GM18517 (cell line): ENCODE data around the gene C1QTNF9.
"Not testable (repeated sequence)": the region's sequence is repeated elsewhere in the genome, so short reads cannot be mapped to it uniquely, and the experiment has no call there.

ENCODE experiments used
- ATAC-seq: cut with Tn5 transposase; IDR thresholded peaks from one replicate; pipeline ENCODE4 v1.9.1; 2021; ENCODE audit warnings: mild to moderate bottlenecking, moderate library complexity; ENCODE audit not compliant: unreplicated experiment

The C1QTNF9 gene

GRCh38 chr13:24281188-24282008 lies 28.0 kb upstream of the C1QTNF9 start:
- no peak for ATAC-seq

- no peak for ATAC-seq
Observed at GRCh38 chr13:24282256-24282655, 27.1 kb upstream of the C1QTNF9 start.

DNA sequence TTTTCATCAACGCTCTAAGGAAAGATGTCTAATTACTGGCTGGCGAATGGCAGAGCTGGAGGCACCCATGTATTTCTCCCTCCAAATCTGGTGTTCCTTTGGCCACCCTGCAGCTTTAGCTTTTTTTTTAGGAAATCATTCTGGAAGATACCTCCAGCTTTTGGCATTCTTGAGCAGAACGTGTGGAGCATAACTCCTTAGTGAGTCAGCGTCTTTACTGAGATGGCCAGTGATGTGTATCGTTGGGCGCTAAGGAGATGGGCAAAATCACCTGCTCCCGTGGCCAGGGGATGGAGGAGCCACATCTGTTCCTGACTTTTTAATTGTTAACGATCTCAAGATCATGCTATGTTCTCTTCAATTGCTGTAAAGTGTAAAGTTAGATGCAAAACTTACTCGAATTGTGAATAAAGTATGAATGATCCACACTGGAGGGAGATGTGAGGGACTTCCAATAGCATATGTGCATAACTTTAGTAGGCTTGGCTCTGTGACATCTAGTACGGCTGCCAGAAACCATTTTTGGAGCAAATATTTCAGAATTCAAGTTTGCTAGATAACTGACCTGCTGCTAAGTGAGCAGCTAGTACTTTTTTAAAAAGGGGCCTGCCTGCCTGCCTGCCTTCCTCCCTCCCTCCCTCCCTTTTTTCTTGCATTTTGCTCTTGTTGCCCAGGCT lies 24.4 kb upstream of the C1QTNF9 start:
- ATAC-seq: no peak

- ATAC-seq: no peak
Observed at GRCh38 chr13:24286624-24287023, 22.8 kb upstream of the C1QTNF9 start.

GRCh38 chr13:24287748-24288287 lies 21.6 kb upstream of the C1QTNF9 start:
- no peak for ATAC-seq

- no peak for ATAC-seq
Observed at GRCh38 chr13:24288870-24289269, 20.5 kb upstream of the C1QTNF9 start.

- no peak for ATAC-seq
Observed at GRCh38 chr13:24290280-24290932, 19.0 kb upstream of the C1QTNF9 start.

DNA sequence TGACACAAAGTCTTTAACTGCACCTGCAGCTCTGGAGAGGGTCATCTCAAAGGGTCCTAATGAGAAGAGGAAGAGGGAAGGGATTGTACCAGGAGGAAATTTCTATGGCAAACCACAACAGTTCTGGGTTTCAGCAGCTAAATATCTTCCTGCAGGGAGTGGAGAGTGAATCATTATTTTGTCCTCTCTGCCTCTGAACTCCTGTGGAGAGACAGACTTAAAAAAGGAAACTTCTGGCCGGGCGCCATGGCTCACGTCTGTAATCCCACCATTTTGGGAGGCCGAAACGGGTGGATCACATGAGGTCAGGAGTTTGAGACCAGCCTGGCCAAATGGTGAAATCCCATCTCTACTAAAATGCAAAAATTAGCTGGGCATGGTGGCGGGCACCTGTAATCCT lies 16.9 kb upstream of the C1QTNF9 start:
- no peak for ATAC-seq

- no peak for ATAC-seq
Observed at GRCh38 chr13:24293746-24294145, 15.6 kb upstream of the C1QTNF9 start.

DNA sequence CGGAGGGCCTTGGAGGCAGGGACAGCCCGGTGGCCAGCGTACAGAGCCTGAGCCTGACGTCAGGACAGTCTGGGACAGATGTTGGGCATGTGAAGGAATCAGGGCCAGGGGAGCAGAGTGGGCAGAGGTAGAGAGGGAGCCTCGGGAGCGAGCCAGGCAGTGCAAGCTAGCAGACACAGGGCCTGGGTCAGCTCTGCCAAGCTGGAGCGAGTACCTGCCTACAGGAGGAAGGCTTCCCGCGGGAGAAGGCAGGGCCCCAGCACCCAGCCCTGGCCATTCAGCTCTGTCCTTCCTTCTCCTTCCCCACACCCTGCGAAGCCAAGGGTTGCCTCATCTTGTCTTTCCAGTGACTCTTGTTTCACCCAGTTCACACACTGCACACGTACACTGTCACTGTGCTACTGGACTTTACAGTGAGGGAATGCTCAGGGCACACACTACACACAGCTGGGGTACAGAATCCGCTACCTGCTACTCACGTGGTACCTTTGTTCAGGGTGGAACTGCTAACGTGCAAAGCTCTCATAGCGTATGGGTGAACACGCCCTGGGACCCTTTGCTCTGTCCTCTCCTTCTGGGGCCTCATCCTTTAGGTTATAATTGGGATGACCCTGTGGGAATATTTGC lies 9.8 kb upstream of the C1QTNF9 start:
- ATAC-seq: no peak

GRCh38 chr13:24301434-24301833 lies 7.9 kb upstream of the C1QTNF9 start:
- no peak for ATAC-seq

DNA sequence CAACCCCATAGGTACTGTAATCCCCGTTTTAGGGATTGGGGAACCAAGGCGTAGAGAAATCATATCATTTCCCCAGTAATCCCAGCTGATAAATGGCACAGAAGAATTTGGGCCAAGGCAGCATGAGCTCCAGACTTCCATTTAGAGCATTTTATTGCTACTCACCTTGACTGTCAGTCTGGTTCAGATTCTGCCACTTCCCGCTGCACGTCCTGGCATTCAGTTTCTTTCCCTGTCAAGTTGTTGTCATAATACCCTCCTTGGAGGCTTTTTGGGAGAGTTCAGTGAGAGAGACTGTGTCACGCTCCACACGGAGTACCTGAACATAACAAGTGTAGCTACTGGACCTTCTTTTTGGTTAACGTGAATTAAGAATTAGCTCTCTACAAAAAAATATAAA lies 7.5 kb upstream of the C1QTNF9 start:
- ATAC-seq: no peak

GRCh38 chr13:24304620-24305019 lies 4.8 kb upstream of the C1QTNF9 start:
- no peak for ATAC-seq

DNA sequence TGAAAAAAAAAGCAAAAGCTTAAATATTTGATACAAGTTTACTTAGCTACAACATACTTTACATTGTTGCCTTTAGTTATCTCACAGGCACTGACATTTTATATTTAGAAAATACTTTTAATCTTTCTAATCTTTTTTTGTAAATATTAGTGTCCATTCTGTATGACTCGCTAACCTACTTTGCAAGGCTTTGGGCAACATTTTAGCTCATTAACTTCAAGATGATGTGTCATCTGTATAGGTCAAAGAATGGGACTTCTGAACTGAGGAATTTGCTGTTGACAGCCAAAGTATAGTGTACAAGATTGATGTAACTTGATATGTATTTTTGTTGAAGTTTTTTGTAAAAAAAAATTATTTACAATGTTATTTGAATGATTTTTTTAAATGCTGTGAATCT lies 2.7 kb upstream of the C1QTNF9 start:
- no peak for ATAC-seq

GRCh38 chr13:24307211-24308067 lies 1.9 kb upstream of the C1QTNF9 start:
- ATAC-seq: no peak

GRCh38 chr13:24308068-24308445 lies 1.3 kb upstream of the C1QTNF9 start:
- ATAC-seq: no peak

- no peak for ATAC-seq
Observed at GRCh38 chr13:24308488-24309020, 826 bp upstream of the C1QTNF9 start.

- no peak for ATAC-seq
Observed at GRCh38 chr13:24313439-24313838, 4.1 kb downstream of the C1QTNF9 start.

GRCh38 chr13:24317835-24318234 lies 8.5 kb downstream of the C1QTNF9 start:
- not testable (repeated sequence) for ATAC-seq

GRCh38 chr13:24318878-24319277 lies 9.5 kb downstream of the C1QTNF9 start:
- not testable (repeated sequence) for ATAC-seq
